Stimulated activated naive CD8-positive, alpha-beta T cell treated with anti-CD3 and anti-CD28 coated beads, Interleukin-15, amount 100 ng/mL, for 72 hours (primary cell): ENCODE measurements around the gene NCKIPSD.

ENCODE experiments used
- ATAC-seq: fragments of 150-1000 bp; cut with Tn5 transposase; 2 replicates; pipeline ENCODE4 v1.10.0; 2021; ENCODE audit warnings: mild to moderate bottlenecking, moderate library complexity
- DNase-seq, 2 donors: peaks; one replicate each; pipeline ENCODE4 v3.0.0; 2021 to 2022
- H3K27ac Mint-ChIP-seq, 2 donors: one replicate each; pipeline ENCODE4 v1.8.0; 2022; ENCODE audit warnings: mild to moderate bottlenecking in 2 of 2, mixed read lengths in 2 of 2, moderate library complexity in 2 of 2
- H3K27me3 Mint-ChIP-seq: one replicate; pipeline ENCODE4 v1.8.0; 2022; ENCODE audit warnings: mixed read lengths
- H3K4me1 Mint-ChIP-seq: one replicate; pipeline ENCODE4 v1.8.0; 2022; ENCODE audit warnings: mild to moderate bottlenecking, mixed read lengths
- H3K4me3 Mint-ChIP-seq, 2 donors: one replicate each; pipeline ENCODE4 v1.8.0; 2022; ENCODE audit warnings: mild to moderate bottlenecking in 2 of 2, mixed read lengths in 2 of 2, moderate library complexity in 1 of 2
- H3K9me3 Mint-ChIP-seq, 2 donors: one replicate each; pipeline ENCODE4 v1.8.0; 2022; ENCODE audit warnings: mixed read lengths in 2 of 2

NCKIPSD gene

DNA sequence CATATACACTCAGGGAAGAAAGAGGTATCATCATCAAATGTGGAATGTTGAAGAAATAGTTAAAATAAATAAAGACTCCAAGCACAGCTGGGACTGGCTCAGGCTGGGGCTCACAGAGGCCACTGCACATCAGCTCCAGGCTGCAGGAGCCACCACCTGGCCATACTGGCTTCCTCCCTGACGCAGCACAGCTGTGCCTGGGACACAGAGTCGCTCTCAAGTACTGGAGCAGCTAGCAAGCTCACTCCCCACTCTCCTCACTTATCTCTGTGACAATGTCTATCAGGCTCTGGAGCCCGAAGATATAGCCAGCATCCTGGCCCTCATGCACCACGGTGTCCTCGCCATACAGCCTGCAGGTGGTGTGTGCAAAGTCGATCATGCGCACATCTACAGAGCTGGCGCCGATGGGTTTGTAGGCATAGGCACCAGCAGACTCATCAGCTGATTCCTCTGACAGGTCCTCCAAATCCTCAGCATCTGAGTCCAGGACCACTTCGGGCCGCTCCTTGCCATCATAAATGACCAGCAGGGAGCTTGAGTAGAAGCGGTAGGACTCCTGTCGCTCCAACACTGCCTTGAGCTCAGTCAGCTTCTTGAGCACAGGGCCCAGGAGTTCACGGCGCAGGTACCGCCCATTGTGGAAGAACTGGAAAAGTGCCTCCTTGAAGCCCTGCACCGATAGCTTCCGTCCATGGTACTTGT is 2.5 kb upstream of the NCKIPSD start:
- peaks cover 29% of the 10 kb centered on the region for H3K4me1 Mint-ChIP-seq
- H3K27ac Mint-ChIP-seq, result peak overlapping the region in 1 of 2 donors; percentile 96
- H3K27me3 Mint-ChIP-seq, result no peaks in the 10 kb centered on the region
- no peak overlapping the region for H3K4me3 Mint-ChIP-seq
- H3K9me3 Mint-ChIP-seq, result no peaks in the 10 kb centered on the region
- DNase-seq, result no peak
- no peak for ATAC-seq

DNA sequence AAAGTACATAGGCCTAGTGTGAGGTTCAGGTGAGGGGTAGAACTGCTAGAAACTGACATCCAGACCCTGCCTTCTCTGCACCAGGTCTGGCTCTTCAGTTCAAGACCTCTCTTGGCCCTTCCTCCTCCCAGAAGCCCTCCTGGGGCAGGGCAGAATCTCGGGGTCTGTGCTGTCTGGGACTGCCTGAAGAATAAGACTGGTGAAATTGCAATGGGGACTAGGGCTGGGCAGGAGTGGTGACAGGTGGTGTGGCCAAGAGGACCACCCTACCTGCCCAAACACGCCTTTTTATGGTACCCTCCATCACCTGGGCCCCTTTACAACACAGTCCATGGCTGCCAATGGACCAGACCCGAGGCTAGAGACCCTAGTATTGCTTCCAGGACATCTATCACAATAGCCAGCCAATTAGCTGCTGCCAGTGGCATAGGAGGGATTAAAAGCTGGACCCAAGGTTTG is 1.5 kb upstream of the NCKIPSD start:
- DNase-seq, result no peak
- Mint-ChIP-seq H3K4me1 (peaks cover 29% of the 10 kb centered on the region), H3K27ac (no peak overlapping the region), H3K9me3 (no peaks in the 10 kb centered on the region), H3K4me3 (no peak overlapping the region), H3K27me3 (no peaks in the 10 kb centered on the region)
- ATAC-seq, result no peak

DNA sequence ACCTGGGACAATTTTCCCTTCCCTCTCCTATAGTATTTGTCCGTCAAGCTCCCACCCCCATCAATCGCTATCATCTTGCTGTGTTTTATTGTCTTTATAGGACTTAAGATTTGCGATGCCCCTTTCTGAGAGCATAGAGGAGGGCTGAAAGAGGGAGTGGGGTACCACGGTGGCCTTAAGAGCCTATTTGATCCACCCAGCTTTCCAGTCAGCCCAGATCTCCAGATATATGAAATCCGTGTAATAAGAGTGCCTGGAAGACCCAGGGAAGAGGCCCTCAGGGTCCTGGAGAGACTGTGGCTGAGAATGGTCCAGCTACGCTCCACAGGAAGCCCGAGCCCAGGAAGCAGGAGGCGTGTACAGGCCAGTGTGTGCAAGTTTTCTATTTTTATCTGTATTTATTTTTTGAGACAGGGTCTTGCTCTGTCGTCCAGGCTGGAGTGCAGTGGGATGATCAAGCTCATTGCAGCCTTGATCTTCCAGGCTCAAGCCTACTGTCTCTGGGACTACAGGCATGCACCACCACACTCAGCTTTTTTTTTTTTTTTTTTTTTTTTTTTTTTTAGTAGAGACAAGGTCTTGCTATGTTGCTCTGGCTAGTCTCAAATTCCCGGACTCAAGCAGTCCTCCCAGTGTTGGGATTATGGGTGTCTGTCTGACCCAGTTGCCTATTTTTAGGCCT is 964 bp upstream of the NCKIPSD start:
- ATAC-seq (no peak), DNase-seq (no peak)
- no peaks in the 10 kb centered on the region for H3K9me3 Mint-ChIP-seq
- peak overlapping the region; percentile 87 to 90 for H3K4me3 Mint-ChIP-seq
- peaks cover 29% of the 10 kb centered on the region for H3K4me1 Mint-ChIP-seq
- H3K27me3 Mint-ChIP-seq, result no peaks in the 10 kb centered on the region
- H3K27ac Mint-ChIP-seq, result peak overlapping the region in 1 of 2 donors; percentile 1

DNA sequence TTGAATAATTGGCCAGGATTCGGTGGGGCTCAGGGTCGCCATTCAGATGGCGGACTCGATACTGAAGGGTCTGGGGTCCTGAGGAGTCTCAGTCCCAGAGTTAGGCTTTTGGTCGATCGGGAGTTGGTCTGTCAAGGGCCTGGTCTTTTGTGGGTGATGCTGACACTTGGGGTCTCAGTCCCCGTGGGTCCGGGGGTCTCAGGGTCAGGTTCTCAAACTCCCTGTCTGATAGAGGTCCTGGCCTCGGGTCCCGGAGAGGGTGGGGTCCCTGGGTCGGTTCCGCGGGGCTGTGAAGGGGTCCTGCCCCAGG is 467 bp downstream of the NCKIPSD start:
- ATAC-seq, result no peak
- no peaks in the 10 kb centered on the region for H3K27me3 Mint-ChIP-seq
- peak overlapping the region; percentile 87 to 90 for H3K4me3 Mint-ChIP-seq
- H3K4me1 Mint-ChIP-seq, result peaks cover 37% of the 10 kb centered on the region
- H3K9me3 Mint-ChIP-seq, result no peaks in the 10 kb centered on the region
- H3K27ac Mint-ChIP-seq, result peak overlapping the region; percentile 63 to 81
- DNase-seq, result no peak

DNA sequence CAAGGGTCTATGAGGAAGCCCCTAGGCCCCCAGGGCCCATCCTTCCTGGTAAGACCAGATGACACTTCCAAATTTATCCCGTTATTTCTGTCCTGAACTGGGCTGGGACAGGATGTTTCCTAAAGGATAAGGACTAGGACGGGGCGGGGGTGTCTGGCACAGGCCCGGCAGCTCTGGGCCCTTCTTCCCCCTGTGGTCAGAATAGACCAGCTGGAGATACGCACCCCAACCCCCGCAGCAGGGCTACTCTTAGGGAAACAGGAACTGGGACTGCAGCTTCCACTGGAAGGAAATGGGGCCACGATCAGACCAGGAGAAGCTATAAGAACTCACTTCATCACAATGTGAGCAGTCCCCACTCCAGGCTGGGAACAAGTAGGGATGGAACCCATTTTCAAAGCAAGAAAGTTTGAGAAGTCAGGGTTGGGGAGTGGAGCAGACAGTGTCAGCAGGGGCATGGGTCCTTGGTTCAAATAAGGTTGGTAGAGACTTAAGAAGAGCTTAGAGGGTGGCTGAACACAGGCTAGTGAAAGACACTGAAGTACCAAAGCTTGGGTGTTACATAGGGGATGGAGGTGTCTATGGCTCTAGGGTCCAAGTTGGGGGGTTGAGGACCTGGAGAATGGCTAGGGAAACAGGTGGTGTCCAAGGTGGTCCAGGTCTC is 1.1 kb downstream of the NCKIPSD start:
- ATAC-seq (no peak), DNase-seq (no peak)
- Mint-ChIP-seq H3K9me3 (no peaks in the 10 kb centered on the region), H3K4me1 (peaks cover 37% of the 10 kb centered on the region), H3K4me3 (peak overlapping the region; percentile 87 to 90), H3K27ac (peak overlapping the region in 1 of 2 donors; percentile 93), H3K27me3 (no peaks in the 10 kb centered on the region)

- no peaks in the 10 kb centered on the region for H3K9me3 Mint-ChIP-seq
- H3K27me3 Mint-ChIP-seq, result no peaks in the 10 kb centered on the region
- no peak overlapping the region for H3K27ac Mint-ChIP-seq
- ATAC-seq (no peak), DNase-seq (no peak)
- H3K4me1 Mint-ChIP-seq, result peaks cover 37% of the 10 kb centered on the region
- H3K4me3 Mint-ChIP-seq, result peak overlapping the region; percentile 59 to 63
These were observed 1.7 kb downstream of the NCKIPSD start for GRCh38 chr3:48684054-48684349.

DNA sequence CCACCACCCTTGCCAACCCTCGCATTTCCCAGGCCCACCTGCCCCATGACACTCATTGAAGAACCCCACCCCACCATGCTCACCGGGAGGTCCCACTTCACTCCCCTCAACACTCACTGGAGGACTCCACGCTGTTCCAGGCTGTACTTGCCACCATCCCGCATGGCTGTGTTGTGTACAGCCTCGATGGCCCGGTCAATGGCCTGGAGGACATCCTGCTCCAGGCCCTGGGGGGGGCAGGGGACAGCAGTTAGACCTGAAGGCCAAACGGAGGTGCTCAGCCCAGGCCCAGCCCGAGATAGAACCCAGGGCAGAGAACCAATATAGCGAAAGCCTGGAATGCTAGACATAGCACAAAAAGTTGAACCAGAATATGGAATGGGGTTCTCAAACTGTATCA is 2.9 kb downstream of the NCKIPSD start:
- Mint-ChIP-seq H3K4me1 (peaks cover 37% of the 10 kb centered on the region), H3K27me3 (no peaks in the 10 kb centered on the region), H3K4me3 (no peak overlapping the region), H3K9me3 (no peaks in the 10 kb centered on the region), H3K27ac (no peak overlapping the region)
- no peak for ATAC-seq
- no peak for DNase-seq

DNA sequence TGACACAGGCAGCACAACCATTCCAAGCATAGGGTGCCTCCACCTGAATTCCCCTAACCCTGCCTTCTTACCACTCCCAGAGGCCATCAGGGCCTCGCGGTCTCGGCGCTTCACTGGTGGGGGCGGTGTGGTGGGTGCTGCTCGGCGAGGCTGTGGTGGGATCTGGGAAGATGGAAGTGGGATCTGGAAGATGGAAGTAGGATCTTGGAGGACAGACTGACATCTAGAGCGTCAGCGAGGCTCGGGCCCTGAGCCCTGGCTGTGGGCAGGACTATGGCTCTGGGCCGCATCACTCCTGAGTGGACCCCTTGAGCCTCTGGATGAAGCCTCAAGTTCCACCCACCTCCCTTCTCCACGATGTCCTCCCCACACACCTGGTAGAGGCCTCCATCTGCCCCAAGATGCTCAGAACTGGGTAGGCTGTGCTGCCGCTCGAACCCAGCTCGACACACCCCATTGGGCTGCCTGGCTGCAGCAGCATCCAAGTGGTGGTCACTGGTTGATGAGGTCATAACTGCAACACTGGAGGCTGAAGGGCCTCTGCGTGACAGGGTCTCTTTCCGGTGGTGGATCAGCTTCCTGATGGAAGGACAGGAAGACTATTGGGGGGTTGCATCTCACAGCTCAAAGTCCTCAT is 3.6 kb downstream of the NCKIPSD start:
- DNase-seq (no peak), ATAC-seq (no peak)
- H3K4me1 Mint-ChIP-seq, result peaks cover 37% of the 10 kb centered on the region
- H3K9me3 Mint-ChIP-seq, result no peaks in the 10 kb centered on the region
- H3K4me3 Mint-ChIP-seq, result no peak overlapping the region
- no peak overlapping the region for H3K27ac Mint-ChIP-seq
- no peaks in the 10 kb centered on the region for H3K27me3 Mint-ChIP-seq

DNA sequence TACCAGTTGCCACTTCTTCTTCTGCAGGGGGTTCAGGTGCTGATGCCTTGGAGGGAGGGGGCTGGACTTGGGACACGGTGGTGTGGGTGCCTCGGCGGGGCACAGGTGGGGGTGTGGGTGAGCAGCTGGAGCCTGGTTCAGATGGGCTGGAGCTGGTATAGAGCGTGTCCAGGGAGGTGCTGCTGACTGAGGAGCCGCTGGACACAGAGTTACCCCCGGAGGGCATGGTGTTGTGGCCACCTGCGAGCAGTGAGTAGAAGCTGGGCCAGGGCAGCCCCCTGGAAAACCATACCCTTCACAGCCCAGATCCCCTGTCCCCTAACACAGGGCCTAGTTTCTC is 4.2 kb downstream of the NCKIPSD start:
- H3K9me3 Mint-ChIP-seq, result no peaks in the 10 kb centered on the region
- no peak overlapping the region for H3K27ac Mint-ChIP-seq
- no peak for DNase-seq
- H3K4me1 Mint-ChIP-seq, result peaks cover 34% of the 10 kb centered on the region
- no peaks in the 10 kb centered on the region for H3K27me3 Mint-ChIP-seq
- H3K4me3 Mint-ChIP-seq, result no peak overlapping the region
- ATAC-seq, result no peak

DNA sequence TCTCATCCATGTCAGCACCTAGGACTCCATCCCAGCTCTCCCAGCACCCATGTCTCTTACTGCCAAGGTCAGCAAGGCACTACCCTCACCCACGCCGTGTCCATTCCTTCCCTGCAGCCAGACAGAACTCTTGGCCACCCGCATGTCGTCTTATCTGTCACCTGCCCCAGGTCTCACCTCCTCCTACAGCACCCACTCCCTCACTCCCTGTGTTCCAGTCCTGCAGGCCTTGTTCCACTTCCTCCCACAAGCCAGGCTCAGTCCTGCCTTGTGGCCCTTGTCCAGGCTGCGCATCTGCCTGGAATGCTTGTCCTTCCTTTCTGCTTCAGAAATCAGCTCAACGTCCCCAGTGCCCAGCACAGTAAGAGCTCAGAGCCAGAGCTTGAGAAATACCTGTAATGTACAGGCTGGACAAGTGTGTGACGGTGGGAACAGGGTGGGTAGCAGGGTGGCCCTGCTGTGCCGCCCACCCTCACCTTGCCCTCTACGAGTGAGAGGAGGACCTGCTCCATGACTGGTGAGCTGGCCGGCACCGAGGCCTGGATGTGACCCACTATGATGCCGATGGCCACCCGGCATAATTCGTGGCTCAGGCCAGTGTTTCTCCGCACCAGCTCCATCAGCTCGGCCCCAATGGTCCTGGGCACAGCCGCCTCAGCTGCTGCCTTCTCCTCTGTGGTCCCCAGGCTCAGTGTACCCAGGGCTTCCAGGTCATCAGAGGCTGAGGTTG is 4.7 kb downstream of the NCKIPSD start:
- Mint-ChIP-seq H3K27me3 (no peaks in the 10 kb centered on the region), H3K27ac (peak overlapping the region in 1 of 2 donors; percentile 83), H3K4me1 (peaks cover 28% of the 10 kb centered on the region), H3K4me3 (no peak overlapping the region), H3K9me3 (no peaks in the 10 kb centered on the region)
- no peak for DNase-seq
- no peak for ATAC-seq

DNA sequence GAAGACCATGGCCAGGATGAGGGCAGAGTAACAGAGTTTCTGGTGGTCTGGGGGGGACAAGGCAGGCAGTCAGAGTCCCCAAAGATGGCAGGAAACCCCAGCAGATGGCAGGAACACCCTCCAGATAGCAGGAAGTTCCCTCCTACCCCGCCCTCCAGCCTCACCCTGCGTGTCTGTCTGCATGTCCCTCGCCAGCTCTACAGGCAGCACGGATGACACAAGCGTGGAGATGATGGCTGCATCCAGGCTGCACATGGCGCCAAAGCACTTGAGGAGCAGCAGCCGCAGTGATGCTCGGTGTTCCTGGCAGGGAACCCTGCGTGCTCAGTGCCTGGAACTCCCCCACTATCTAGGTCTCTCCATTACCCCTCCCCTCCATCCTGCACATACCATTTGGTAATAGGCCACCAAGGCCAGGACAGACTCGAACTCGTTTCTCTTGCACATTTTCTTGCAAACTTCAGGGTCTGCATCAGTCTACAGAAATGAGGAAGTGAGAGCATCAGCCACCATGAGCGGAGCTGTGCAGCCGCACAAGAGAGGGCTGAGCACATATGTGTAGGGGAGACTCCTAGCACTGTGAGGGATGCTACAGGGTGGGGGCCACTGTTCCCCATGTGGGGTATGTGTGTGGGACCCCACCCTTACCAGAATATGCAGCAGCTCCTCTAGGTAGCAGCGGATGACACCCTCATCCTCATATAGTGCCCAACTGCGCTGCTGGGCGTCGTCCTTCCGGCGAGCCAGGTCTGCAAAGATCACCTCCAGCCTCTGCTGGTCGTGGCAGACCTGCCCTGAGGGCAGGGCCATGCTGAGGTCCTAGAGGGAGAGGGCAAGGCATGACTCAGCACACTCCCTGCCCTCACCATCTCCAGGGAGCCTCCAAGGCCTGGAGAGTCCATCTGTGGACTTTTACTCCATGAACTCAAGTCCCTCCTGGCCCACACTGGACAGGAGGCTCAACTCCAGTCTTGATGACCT is 6.0 kb downstream of the NCKIPSD start:
- Mint-ChIP-seq H3K27me3 (no peaks in the 10 kb centered on the region), H3K27ac (peak overlapping the region in 1 of 2 donors; percentile 55), H3K9me3 (no peaks in the 10 kb centered on the region), H3K4me1 (peaks cover 23% of the 10 kb centered on the region), H3K4me3 (no peak overlapping the region)
- ATAC-seq, result no peak
- DNase-seq, result no peak

- peaks cover 13% of the 10 kb centered on the region for H3K4me1 Mint-ChIP-seq
These were observed 6.9 kb downstream of the NCKIPSD start for GRCh38 chr3:48678566-48679380.

GRCh38 chr3:48678056-48678455 is 7.7 kb downstream of the NCKIPSD start:
- peaks cover 8% of the 10 kb centered on the region for H3K4me1 Mint-ChIP-seq
- H3K4me3 Mint-ChIP-seq, result no peak overlapping the region
- H3K27me3 Mint-ChIP-seq, result no peaks in the 10 kb centered on the region
- DNase-seq (no peak), ATAC-seq (no peak)
- H3K27ac Mint-ChIP-seq, result no peak overlapping the region
- no peaks in the 10 kb centered on the region for H3K9me3 Mint-ChIP-seq

More at GRCh38 chr3:48678566-48679380, 6.9 kb downstream of the NCKIPSD start:
- DNase-seq (no peak), ATAC-seq (no peak)
- Mint-ChIP-seq H3K9me3 (no peaks in the 10 kb centered on the region), H3K4me3 (no peak overlapping the region), H3K27me3 (no peaks in the 10 kb centered on the region), H3K27ac (peak overlapping the region in 1 of 2 donors; percentile 55)

- no peak overlapping the region for H3K27ac Mint-ChIP-seq
- ATAC-seq, result no peak
- no peaks in the 10 kb centered on the region for H3K9me3 Mint-ChIP-seq
These were observed 11.2 kb downstream of the NCKIPSD start for GRCh38 chr3:48674505-48674904.

More at GRCh38 chr3:48674505-48674904, 11.2 kb downstream of the NCKIPSD start:
- Mint-ChIP-seq H3K27me3 (no peaks in the 10 kb centered on the region), H3K4me1 (no peaks in the 10 kb centered on the region), H3K4me3 (no peak overlapping the region)
- DNase-seq, result no peak
